BLaER1 (cell line): ENCODE results near the gene ALX4.

Source experiments
- H3K27ac ChIP-seq: shearing (Covaris generic); formaldehyde crosslinking; 2 replicates; pipeline ENCODE4 v1.8.1; 2022
- H3K27me3 ChIP-seq: shearing (Covaris generic); formaldehyde crosslinking; 2 replicates; pipeline ENCODE4 v1.8.1; 2022
- H3K36me3 ChIP-seq: shearing (Covaris generic); formaldehyde crosslinking; 2 replicates; pipeline ENCODE4 v1.8.1; 2022
- H3K4me1 ChIP-seq: shearing (Covaris generic); formaldehyde crosslinking; 2 replicates; pipeline ENCODE4 v1.8.1; 2022
- H3K4me2 ChIP-seq: shearing (Covaris generic); formaldehyde crosslinking; 2 replicates; pipeline ENCODE4 v1.8.1; 2022
- H3K4me3 ChIP-seq: shearing (Covaris generic); formaldehyde crosslinking; 2 replicates; pipeline ENCODE4 v1.8.1; 2022
- H3K9ac ChIP-seq: shearing (Covaris generic); formaldehyde crosslinking; 2 replicates; pipeline ENCODE4 v1.8.1; 2022
- H3K9me3 ChIP-seq: shearing (Covaris generic); formaldehyde crosslinking; 2 replicates; pipeline ENCODE4 v1.8.1; 2022
- H4K20me1 ChIP-seq: shearing (Covaris generic); formaldehyde crosslinking; 2 replicates; pipeline ENCODE4 v1.8.1; 2022
- Cebpa-rat ChIP-seq: shearing (Covaris generic); IDR thresholded peaks from 2 replicates; pipeline ENCODE4 v1.8.1; 2022

The ALX4 gene

GRCh38 chr11:44269369-44270351, 40.3 kb downstream of the ALX4 start:
- Histone ChIP-seq H3K4me3 (no peak overlapping the region), H4K20me1 (no peaks in the 10 kb centered on the region), H3K27me3 (no peaks in the 10 kb centered on the region), H3K9ac (no peak overlapping the region), H3K36me3 (no peaks in the 10 kb centered on the region), H3K27ac (no peak overlapping the region), H3K4me1 (no peaks in the 10 kb centered on the region), H3K9me3 (no peaks in the 10 kb centered on the region; the same call in 1 of the 2 replicates), H3K4me2 (no peak overlapping the region)
- TF ChIP-seq Cebpa-rat = no peak

GRCh38 chr11:44268614-44269080, 41.3 kb downstream of the ALX4 start:
- Histone ChIP-seq H3K9me3 (no peaks in the 10 kb centered on the region), H3K4me3 (no peak overlapping the region), H3K36me3 (no peaks in the 10 kb centered on the region), H4K20me1 (no peaks in the 10 kb centered on the region), H3K27me3 (no peaks in the 10 kb centered on the region), H3K4me2 (no peak overlapping the region), H3K4me1 (no peaks in the 10 kb centered on the region), H3K27ac (no peak overlapping the region), H3K9ac (no peak overlapping the region)
- no peak for TF ChIP-seq Cebpa-rat

GRCh38 chr11:44267750-44268613, 42.0 kb downstream of the ALX4 start:
- Histone ChIP-seq H3K4me1 (no peaks in the 10 kb centered on the region), H3K9ac (no peak overlapping the region), H3K27ac (no peak overlapping the region), H3K36me3 (no peaks in the 10 kb centered on the region), H3K4me2 (no peak overlapping the region), H3K27me3 (no peaks in the 10 kb centered on the region), H3K9me3 (no peaks in the 10 kb centered on the region), H3K4me3 (no peak overlapping the region), H4K20me1 (no peaks in the 10 kb centered on the region)
- TF ChIP-seq Cebpa-rat = no peak

GRCh38 chr11:44267006-44267749, 42.8 kb downstream of the ALX4 start:
- no peaks in the 10 kb centered on the region for H3K9me3 ChIP-seq
- H4K20me1 ChIP-seq = no peaks in the 10 kb centered on the region
- H3K9ac ChIP-seq = no peak overlapping the region
- no peak for TF ChIP-seq Cebpa-rat
- no peak overlapping the region for H3K27ac ChIP-seq
- H3K36me3 ChIP-seq = no peaks in the 10 kb centered on the region
- H3K4me1 ChIP-seq = no peaks in the 10 kb centered on the region
- H3K4me2 ChIP-seq = no peak overlapping the region
- no peak overlapping the region for H3K4me3 ChIP-seq
- no peaks in the 10 kb centered on the region for H3K27me3 ChIP-seq

- no peaks in the 10 kb centered on the region for H3K4me1 ChIP-seq
- no peak overlapping the region for H3K4me3 ChIP-seq
- H3K4me2 ChIP-seq = no peak overlapping the region
- no peaks in the 10 kb centered on the region for H3K36me3 ChIP-seq
- no peaks in the 10 kb centered on the region for H3K27me3 ChIP-seq
- H3K27ac ChIP-seq = no peak overlapping the region
- no peaks in the 10 kb centered on the region for H3K9me3 ChIP-seq
- no peak for TF ChIP-seq Cebpa-rat
- H3K9ac ChIP-seq = no peak overlapping the region
- no peaks in the 10 kb centered on the region for H4K20me1 ChIP-seq
Observed at GRCh38 chr11:44266056-44266780, 43.7 kb downstream of the ALX4 start.

GRCh38 chr11:44264761-44265160, 45.2 kb downstream of the ALX4 start:
- Histone ChIP-seq H4K20me1 (no peaks in the 10 kb centered on the region), H3K27ac (no peak overlapping the region), H3K9me3 (no peaks in the 10 kb centered on the region), H3K4me3 (no peak overlapping the region), H3K4me2 (no peak overlapping the region), H3K9ac (no peak overlapping the region), H3K36me3 (no peaks in the 10 kb centered on the region), H3K4me1 (no peaks in the 10 kb centered on the region), H3K27me3 (no peaks in the 10 kb centered on the region)
- TF ChIP-seq Cebpa-rat = no peak

GRCh38 chr11:44264438-44264749, 45.5 kb downstream of the ALX4 start:
- no peaks in the 10 kb centered on the region for H3K9me3 ChIP-seq
- H3K4me3 ChIP-seq = no peak overlapping the region
- no peaks in the 10 kb centered on the region for H3K36me3 ChIP-seq
- TF ChIP-seq Cebpa-rat = no peak
- H3K27me3 ChIP-seq = no peaks in the 10 kb centered on the region
- H4K20me1 ChIP-seq = no peaks in the 10 kb centered on the region
- H3K27ac ChIP-seq = no peak overlapping the region
- no peaks in the 10 kb centered on the region for H3K4me1 ChIP-seq
- no peak overlapping the region for H3K4me2 ChIP-seq
- H3K9ac ChIP-seq = no peak overlapping the region

- Histone ChIP-seq H3K9ac (no peak overlapping the region), H3K9me3 (no peaks in the 10 kb centered on the region), H3K27me3 (no peaks in the 10 kb centered on the region), H3K4me1 (no peaks in the 10 kb centered on the region), H3K36me3 (no peaks in the 10 kb centered on the region), H3K27ac (no peak overlapping the region), H4K20me1 (no peaks in the 10 kb centered on the region), H3K4me3 (no peak overlapping the region), H3K4me2 (no peak overlapping the region)
- TF ChIP-seq Cebpa-rat = no peak
Observed at GRCh38 chr11:44263738-44264437, 46.1 kb downstream of the ALX4 start.
